GM12878 (cell line): ENCODE results near the gene MS4A1. TPM values are rescaled to one million over a fixed set of nuclear protein-coding genes. Genes with fewer than 3 reads are reported as not detected.

ENCODE experiments used
- BCL11A ChIP-seq: IDR thresholded peaks from 2 replicates; pipeline ENCODE4 v1.6.1; 2011; ENCODE audit warnings: low read depth, low read length
- CBFB ChIP-seq: IDR thresholded peaks from 2 replicates; pipeline ENCODE4 v1.6.1; 2016; ENCODE audit warnings: antibody characterized with exemption, low read depth
- CEBPB ChIP-seq, 2 experiments: fragments of 150-350 bp in 1 of 2; IDR thresholded peaks; 2 replicates each; pipeline ENCODE4 v1.6.1; 2012 to 2014; ENCODE audit warnings: low read depth in 2 of 2, low read length in 2 of 2, borderline replicate concordance in 1 of 2, inconsistent platforms in 1 of 2
- CREM ChIP-seq: IDR thresholded peaks from 2 replicates; pipeline ENCODE4 v1.6.1; 2014; ENCODE audit warnings: antibody characterized with exemption, low read depth
- FOXK2 ChIP-seq: fragments of 450-650 bp; IDR thresholded peaks from 2 replicates; pipeline ENCODE4 v1.6.1; 2017; ENCODE audit warnings: mild to moderate bottlenecking, moderate library complexity
- FOXM1 ChIP-seq: IDR thresholded peaks from 2 replicates; pipeline ENCODE4 v1.6.1; 2012; ENCODE audit warnings: low read depth, mild to moderate bottlenecking, inconsistent platforms, low read length, moderate library complexity
- GATAD2B ChIP-seq: fragments of 450-650 bp; conservative IDR thresholded peaks from 2 replicates; pipeline ENCODE4 v1.6.1; 2017; ENCODE audit warnings: low read depth, mild to moderate bottlenecking, moderate library complexity
- HDAC2 ChIP-seq: fragments of 200-600 bp; sonication (generic); IDR thresholded peaks from 2 replicates; pipeline ENCODE4 v1.6.1; 2017
- KLF5 ChIP-seq: fragments of 450-650 bp; IDR thresholded peaks from 2 replicates; pipeline ENCODE4 v1.6.1; 2014; ENCODE audit warnings: mild to moderate bottlenecking; ENCODE audit not compliant: partially characterized antibody
- LARP7 ChIP-seq: fragments of 450-650 bp; IDR thresholded peaks from 2 replicates; pipeline ENCODE4 v1.6.1; 2017; ENCODE audit warnings: mild to moderate bottlenecking
- MTA2 ChIP-seq: fragments of 450-650 bp; IDR thresholded peaks from 2 replicates; pipeline ENCODE4 v1.6.1; 2016; ENCODE audit warnings: low read depth, mild to moderate bottlenecking, moderate library complexity
- MTA3 ChIP-seq: IDR thresholded peaks from 2 replicates; pipeline ENCODE4 v1.6.1; 2012; ENCODE audit warnings: low read length, inconsistent platforms, borderline replicate concordance
- NBN ChIP-seq: fragments of 450-650 bp; IDR thresholded peaks from 2 replicates; pipeline ENCODE4 v1.6.1; 2016
- PAX8 ChIP-seq: fragments of 450-650 bp; IDR thresholded peaks from 2 replicates; pipeline ENCODE4 v1.6.1; 2017; ENCODE audit warnings: mild to moderate bottlenecking, moderate library complexity
- PML ChIP-seq: IDR thresholded peaks from 2 replicates; pipeline ENCODE4 v1.6.1; 2012; ENCODE audit warnings: low read length, inconsistent platforms
- SMAD1 ChIP-seq: fragments of 450-650 bp; IDR thresholded peaks from 2 replicates; pipeline ENCODE4 v1.6.1; 2018; ENCODE audit warnings: mild to moderate bottlenecking, low read depth; ENCODE audit not compliant: partially characterized antibody
- SMC3 ChIP-seq: IDR thresholded peaks from 2 replicates; pipeline ENCODE4 v1.6.1; 2011; ENCODE audit warnings: low read length, improper control_type of control experiment, borderline replicate concordance
- SP1 ChIP-seq: IDR thresholded peaks from one replicate; pipeline ENCODE4 v1.6.1; 2011; ENCODE audit warnings: low read depth, low read length
- SRF ChIP-seq, 2 experiments: IDR thresholded peaks; 2 replicates each; pipeline ENCODE4 v1.6.1; 2011; ENCODE audit warnings: low read depth in 2 of 2, low read length in 2 of 2, mild to moderate bottlenecking in 1 of 2, moderate library complexity in 1 of 2
- TBL1XR1 ChIP-seq: IDR thresholded peaks from 2 replicates; pipeline ENCODE4 v1.6.1; 2012; ENCODE audit warnings: low read depth, low read length, improper control_type of control experiment
- USF1 ChIP-seq: IDR thresholded peaks from 2 replicates; pipeline ENCODE4 v1.6.1; 2011; ENCODE audit warnings: borderline replicate concordance, low read depth, mild to moderate bottlenecking, moderate library complexity, mixed read lengths, low read length; ENCODE audit not compliant: insufficient read depth; ENCODE audit errors: extremely low read length
- ZNF274 ChIP-seq: IDR thresholded peaks from one replicate; pipeline ENCODE4 v1.8.0; 2011; ENCODE audit not compliant: insufficient read length, insufficient read depth
- ZNF687 ChIP-seq: fragments of 450-650 bp; IDR thresholded peaks from 2 replicates; pipeline ENCODE4 v1.6.1; 2017; ENCODE audit warnings: mild to moderate bottlenecking, moderate library complexity
- polyA plus RNA-seq, 11 experiments: library from polyadenylated mRNA; depleted of rRNA in 4 of 11; unstranded in 6 of 11; stranded (reverse) in 5 of 11; fragments of >200 nt; fragmentation: Nextera tagmentation in 4 of 11; fragmentation: Illumina TruSeq in 1 of 11; extraction: Ambion mirVana in 4 of 11; extraction: Trizol in 1 of 11; gene quantifications; 1 replicate in 1 of 11; 2 replicates in 10 of 11; pipeline versions ENCODE4 v1.2.1 to v1.2.3, GENCODE V29; 2011 to 2016; ENCODE audit warnings: inconsistent platforms in 2 of 11, missing spikeins in 2 of 11, low read depth in 1 of 11
- total RNA-seq, 4 experiments: library from RNA; depleted of rRNA in 3 of 4; stranded (reverse); fragments of >200 nt in 3 of 4; fragmentation: Illumina TruSeq in 1 of 4; extraction: Trizol in 1 of 4; gene quantifications; 2 replicates each; pipeline versions ENCODE4 v1.2.1 to v1.2.3, GENCODE V29; 2013 to 2021
- TF ChIP-seq, protein P1 (sequence below): IDR thresholded peaks from 2 replicates; pipeline ENCODE4 v1.6.1; 2011; ENCODE audit warnings: borderline replicate concordance, low read depth, mild to moderate bottlenecking, moderate library complexity, low read length; ENCODE audit not compliant: insufficient read depth, poor library complexity, severe bottlenecking
- TF ChIP-seq, protein P2 (sequence below): fragments of 450-650 bp; IDR thresholded peaks from 2 replicates; pipeline ENCODE4 v1.6.1; 2016; ENCODE audit warnings: mild to moderate bottlenecking

The MS4A1 gene
- total and polyA plus RNA-seq, 10 of the 15 experiments (the other 5 are each of a cell fraction or from before 2014, with no cell fraction given), result 329 to 2,106 (median 687) TPM

- TF ChIP-seq USF1 (no peak), KLF5 (no peak), FOXK2 (no peak), SMAD1 (peak; percentile 74), LARP7 (no peak), GATAD2B (peak; percentile 24; the same call in 1 of the 2 replicates), TBL1XR1 (peak; percentile 82), PAX8 (no peak), NBN (peak; percentile 80), ZNF687 (peak; percentile 47; the same call in 1 of the 2 replicates), BCL11A (0 out of 2 replicates have a peak, but pooled peaks have one; percentile 54), MTA2 (peak; percentile 70), CBFB (peak; percentile 31; the same call in 1 of the 2 replicates), CEBPB (IDR thresholded peaks at IDR 0.05; ENCODE audit: borderline replicate concordance in 1 of 2, low read depth in 2 of 2, low read length in 2 of 2) (no peak), MTA3 (0 out of 2 replicates have a peak, but pooled peaks have one; percentile 63), PML (peak; percentile 27; the same call in 1 of the 2 replicates), SMC3 (no peak), CREM (0 out of 2 replicates have a peak, but pooled peaks have one; percentile 46), ZNF274 (no peak), FOXM1 (peak; percentile 42; the same call in 1 of the 2 replicates), SRF (IDR thresholded peaks at IDR 0.05; ENCODE audit: low read depth in 2 of 2, low read length in 2 of 2) (no peak), HDAC2 (no peak), SP1 (peak; percentile 36)
- TF ChIP-seq, protein P1, sequence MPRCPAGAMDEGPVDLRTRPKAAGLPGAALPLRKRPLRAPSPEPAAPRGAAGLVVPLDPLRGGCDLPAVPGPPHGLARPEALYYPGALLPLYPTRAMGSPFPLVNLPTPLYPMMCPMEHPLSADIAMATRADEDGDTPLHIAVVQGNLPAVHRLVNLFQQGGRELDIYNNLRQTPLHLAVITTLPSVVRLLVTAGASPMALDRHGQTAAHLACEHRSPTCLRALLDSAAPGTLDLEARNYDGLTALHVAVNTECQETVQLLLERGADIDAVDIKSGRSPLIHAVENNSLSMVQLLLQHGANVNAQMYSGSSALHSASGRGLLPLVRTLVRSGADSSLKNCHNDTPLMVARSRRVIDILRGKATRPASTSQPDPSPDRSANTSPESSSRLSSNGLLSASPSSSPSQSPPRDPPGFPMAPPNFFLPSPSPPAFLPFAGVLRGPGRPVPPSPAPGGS, result peak; percentile 51
- TF ChIP-seq, protein P2, sequence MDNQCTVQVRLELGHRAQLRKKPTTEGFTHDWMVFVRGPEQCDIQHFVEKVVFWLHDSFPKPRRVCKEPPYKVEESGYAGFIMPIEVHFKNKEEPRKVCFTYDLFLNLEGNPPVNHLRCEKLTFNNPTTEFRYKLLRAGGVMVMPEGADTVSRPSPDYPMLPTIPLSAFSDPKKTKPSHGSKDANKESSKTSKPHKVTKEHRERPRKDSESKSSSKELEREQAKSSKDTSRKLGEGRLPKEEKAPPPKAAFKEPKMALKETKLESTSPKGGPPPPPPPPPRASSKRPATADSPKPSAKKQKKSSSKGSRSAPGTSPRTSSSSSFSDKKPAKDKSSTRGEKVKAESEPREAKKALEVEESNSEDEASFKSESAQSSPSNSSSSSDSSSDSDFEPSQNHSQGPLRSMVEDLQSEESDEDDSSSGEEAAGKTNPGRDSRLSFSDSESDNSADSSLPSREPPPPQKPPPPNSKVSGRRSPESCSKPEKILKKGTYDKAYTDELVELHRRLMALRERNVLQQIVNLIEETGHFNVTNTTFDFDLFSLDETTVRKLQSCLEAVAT, result no peak; the same call in 1 of the 2 replicates
These were observed 1.9 kb downstream of the MS4A1 start (continued) for GRCh38 chr11:60457576-60457975.
